Hematopoietic multipotent progenitor cell treated with erythropoietin and hydrocortisone succinate and interleukin-3 and kit ligand, for 15 days (in vitro differentiated cells): Measurements from ENCODE around the gene GRIN1.

Experiments used
- DNase-seq: peaks from one replicate; pipeline ENCODE4 v3.0.0-alpha.2; 2015; ENCODE audit warnings: low spot score

GRIN1 gene

DNA sequence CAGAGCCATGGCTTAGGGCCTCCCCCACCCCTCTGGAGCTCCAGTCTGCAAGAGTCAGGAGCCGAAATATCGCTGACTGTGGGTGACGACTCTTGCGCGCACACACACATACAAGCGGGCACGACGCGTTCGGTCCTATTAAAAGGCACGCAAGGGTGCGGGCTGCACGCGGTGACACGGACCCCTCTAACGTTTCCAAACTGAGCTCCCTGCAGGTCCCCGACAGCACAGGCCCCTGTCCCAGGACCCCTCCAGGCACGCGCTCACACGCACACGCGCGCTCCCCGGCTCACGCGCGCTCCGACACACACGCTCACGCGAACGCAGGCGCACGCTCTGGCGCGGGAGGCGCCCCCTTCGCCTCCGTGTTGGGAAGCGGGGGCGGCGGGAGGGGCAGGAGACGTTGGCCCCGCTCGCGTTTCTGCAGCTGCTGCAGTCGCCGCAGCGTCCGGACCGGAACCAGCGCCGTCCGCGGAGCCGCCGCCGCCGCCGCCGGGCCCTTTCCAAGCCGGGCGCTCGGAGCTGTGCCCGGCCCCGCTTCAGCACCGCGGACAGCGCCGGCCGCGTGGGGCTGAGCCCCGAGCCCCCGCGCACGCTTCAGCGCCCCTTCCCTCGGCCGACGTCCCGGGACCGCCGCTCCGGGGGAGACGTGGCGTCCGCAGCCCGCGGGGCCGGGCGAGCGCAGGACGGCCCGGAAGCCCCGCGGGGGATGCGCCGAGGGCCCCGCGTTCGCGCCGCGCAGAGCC is at the start of gene GRIN1:
Gene GRIN1 (plus strand): TSS at position 433 of the 746 bp plus-strand sequence. CDS start 333 bp downstream, outside the sequence.
- no peak for DNase-seq

- no peak for DNase-seq
Observed at GRCh38 chr9:137089232-137089947, 49.6 kb upstream of the GRIN1 start.

DNA sequence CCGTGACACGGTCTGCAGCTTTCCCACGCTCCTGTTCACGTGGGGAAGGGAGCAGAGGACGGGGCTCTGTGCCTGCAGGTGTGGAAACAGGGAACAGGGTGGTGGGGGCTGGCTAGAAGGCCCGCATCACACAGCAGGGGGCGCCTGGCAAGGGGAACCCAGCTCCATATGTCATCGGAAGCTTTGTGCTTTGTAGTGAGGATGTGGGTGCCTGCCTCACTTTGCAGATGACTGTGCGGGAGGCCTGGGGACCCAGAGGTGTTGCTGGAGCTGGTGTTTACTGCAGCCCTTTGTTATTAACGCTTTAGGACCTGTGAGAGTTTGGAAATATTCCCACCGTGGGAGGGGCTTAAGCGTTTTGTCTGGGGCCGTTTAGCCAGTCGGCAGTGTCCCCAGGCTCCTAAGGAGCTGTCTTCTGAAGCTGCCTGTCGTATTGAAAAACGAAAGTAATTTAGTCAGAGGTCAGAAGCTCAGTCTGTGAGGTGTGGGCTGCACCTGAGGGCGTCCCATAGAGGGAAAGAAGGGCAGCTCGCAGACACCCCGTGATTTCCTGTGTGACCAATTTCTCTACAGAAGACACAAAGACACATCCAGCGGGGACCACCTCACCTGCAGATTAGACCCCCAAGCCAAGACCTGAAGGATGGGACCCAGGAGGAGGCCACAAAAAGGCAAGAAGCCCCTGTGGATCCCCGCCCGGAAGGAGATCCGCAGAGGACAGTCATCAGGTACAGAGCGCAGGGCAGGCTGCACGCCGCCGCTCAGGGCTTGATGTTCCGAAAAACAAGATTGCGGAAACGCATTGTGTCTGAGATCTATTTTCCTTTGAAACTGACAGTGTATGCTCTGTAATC is 43.1 kb upstream of the GRIN1 start:
- DNase-seq, result no peak

- DNase-seq, result no peak
Observed at GRCh38 chr9:137096785-137097546, 42.0 kb upstream of the GRIN1 start.

DNA sequence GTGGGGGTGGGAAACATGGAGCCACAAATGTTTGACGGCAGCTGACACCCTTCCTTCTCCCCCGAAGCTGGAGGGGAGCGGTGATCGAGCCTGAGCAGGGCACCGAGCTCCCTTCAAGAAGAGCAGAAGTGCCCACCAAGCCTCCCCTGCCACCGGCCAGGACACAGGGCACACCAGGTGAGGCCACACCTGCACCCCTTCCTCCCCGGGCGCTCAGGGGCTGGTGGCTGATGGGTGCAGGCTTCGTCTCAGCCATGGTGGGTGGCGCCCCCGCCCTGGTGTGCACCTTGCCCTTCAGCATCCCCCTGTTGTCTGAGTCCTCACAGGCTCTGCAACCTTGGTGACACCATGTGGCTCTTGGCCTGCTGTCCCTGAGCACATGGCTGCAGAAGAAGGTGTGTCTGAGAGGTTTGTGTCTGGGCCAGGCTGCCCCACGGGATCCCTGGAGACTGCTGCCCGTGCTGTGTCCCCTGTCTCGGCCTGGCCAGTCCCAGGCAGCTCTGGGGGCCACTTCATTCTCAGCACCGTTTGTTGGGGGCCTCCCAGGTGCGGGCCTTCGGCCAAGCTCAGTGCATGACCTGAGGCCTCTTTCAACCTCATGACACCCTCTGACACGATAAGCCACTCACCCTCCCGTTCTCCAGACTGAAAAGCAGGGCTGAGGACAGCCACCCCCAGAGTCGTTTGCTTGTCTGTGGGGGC is 41.0 kb upstream of the GRIN1 start:
- DNase-seq, result no peak

DNA sequence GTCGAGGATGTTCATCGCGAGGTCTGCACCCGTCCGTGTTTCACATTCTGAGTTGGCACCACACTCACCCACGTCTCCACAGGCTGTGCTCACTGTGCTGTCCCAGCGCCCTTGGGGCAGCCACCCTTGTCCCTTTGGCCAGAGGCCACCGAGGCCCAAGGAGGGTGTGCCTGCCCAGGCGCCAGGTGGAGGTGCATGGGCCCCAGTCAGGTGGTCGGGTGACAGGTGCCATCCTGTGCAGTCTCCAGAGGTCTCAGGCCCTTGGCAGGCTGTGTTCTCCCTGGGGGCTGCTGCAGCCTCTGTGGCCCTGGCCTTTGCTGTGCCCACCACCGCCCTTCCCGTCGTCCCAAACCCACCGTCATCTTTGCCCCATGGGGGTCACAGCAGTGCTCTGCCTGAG is 39.7 kb upstream of the GRIN1 start:
- DNase-seq, result no peak

DNA sequence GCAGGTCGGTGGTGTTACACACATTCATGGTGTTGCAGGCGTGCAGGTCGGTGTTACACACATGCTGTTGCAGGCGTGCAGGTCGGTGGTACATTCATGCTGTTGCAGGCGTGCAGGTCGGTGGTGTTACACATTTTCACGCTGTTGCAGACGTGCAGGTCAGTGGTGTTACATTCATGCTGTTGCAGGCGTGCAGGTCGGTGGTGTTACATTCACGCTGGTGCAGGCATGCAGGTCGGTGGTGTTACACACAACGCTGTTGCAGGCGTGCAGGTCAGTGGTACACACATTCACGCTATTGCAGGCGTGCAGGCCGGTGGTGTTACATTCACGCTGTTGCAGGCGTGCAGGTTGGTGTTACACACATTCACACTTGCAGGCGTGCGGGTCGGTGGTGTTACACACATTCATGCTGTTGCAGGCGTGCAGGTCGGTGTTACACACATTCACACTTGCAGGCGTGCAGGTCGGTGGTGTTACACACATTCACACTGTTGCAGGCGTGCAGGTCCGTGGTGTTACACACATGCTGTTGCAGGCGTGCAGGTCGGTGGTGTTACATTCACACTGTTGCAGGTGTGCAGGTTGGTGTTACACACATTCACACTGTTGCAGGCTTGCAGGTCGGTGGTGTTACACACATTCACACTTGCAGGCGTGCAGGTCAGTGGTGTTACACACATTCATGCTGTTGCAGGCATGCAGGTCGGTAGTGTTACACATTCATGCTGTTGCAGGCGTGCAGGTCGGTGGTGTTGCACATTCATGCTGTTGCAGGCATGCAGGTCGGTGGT is 35.6 kb upstream of the GRIN1 start:
- no peak for DNase-seq

DNA sequence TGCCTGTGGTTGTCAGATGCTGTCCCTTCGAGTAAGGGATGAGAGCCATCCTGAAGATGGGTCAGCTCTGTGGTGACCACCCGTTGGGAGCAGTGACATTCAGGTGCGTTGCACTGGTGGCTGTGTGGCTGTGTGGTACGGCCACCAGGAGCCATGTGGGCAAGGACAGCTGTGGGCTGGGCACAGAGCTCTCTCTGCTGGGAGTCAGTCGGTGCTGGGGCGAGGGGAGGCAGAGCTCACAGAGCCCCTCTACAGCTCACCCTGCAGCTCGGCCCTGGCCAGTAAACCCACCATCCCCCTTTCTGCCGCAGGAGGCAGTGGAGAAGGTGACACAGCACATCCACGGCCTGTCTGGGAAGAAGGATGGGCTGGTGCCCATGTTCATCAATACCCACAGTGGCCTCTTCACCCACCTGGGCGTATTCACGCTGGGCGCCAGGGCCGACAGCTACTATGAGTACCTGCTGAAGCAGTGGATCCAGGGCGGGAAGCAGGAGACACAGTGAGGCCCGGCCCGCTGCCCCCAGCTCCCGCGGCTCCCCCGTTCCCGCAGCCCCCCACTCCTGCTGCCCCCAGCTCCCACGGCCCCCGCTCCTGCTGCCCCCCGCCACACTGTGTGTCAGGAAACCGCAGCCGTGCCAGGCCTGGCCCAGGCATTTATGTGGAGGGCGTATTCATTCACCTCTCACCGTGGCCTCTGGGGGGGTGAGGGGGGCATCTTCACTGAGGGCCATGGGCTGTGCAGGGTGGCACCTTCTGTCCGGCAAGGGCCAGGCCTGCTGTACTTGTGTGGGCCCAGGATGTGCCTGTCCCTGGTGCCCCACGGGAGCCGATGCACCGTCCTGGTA is 32.9 kb upstream of the GRIN1 start:
- no peak for DNase-seq

- DNase-seq, result no peak
Observed at GRCh38 chr9:137106662-137107250, 32.2 kb upstream of the GRIN1 start.

- no peak for DNase-seq
Observed at GRCh38 chr9:137107312-137107921, 31.5 kb upstream of the GRIN1 start.

- no peak for DNase-seq
Observed at GRCh38 chr9:137107982-137108381, 31.0 kb upstream of the GRIN1 start.

- no peak for DNase-seq
Observed at GRCh38 chr9:137108608-137109249, 30.2 kb upstream of the GRIN1 start.

DNA sequence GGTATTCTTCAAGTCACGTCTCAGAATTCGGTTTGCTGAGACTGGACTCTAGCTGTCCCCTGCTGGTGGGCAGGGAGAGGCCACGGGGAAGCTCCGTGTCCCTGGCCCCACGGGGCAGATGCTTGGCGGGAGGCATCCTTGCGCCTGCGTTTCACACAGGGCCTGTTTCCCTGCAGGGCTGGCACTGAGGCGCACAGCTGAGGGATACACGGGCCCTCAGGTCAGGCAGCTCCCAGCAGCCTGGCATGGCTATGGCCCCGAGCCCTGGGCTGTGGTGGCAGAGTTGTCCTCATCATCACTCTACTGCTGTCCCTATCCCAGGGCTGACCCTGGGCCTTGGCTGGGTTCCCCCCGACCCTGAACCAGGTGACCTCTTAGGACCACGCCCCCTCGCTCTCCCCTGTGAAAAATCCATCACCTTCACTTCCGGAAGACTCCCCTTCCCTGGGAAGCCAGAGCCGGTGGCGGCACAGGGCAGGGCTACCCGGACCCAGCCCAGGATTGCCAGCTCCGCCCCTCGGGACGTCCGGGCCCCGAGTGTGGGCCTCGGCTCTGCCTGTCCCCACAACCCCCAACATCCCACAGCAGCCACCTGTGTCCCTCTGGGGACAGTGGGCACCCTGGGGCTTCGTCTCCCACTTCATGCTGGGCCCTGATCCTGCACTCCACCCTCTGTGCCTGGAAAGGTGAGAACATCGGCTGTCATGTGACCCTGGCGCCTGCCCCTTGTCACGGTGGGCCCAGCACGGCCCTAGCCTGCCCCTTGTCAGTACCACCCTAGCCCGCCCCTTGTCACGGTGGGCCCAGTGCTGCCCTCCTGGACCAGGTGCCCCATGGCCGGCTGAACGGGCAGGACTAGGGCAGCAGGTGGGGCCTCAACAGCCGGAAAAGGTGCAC is 29.5 kb upstream of the GRIN1 start:
- DNase-seq, result no peak

DNA sequence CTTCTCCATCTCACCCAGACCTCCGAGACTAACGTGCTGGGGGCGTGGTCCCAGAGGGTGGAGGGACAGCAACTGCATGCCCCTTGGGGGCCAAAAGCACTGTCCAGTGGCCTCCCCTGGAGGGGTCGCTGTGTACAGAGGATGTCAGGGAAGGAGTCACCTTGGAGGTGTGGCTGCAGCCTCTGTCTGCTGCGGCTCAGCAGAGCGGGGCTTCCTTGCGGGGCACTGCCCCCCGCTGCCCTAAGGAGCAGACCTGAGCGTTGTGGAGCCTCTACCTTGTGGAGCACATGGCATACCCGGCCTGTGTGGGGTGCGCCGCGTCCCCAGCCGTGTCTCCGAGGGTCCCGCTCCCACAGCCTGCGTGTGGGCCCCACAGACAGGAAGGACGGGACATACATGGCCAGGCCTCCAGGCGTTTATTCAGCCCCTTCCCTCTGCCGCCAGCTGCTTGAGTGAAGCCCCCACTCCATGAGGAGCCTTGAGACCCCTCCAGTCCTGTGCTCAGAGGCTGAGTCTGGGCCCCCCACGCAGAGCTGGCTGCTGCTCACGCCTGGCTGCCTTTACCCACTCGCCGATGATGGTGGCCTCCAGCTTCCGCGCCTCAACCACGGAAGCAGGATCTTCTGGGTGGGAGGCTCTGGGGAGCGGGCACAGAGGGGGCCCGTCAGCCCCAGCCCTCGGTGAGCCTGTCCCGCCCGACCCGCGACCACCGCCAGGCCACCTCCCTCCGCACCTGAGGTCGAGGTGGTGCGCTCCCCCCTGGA is 28.6 kb upstream of the GRIN1 start:
- DNase-seq, result no peak

DNA sequence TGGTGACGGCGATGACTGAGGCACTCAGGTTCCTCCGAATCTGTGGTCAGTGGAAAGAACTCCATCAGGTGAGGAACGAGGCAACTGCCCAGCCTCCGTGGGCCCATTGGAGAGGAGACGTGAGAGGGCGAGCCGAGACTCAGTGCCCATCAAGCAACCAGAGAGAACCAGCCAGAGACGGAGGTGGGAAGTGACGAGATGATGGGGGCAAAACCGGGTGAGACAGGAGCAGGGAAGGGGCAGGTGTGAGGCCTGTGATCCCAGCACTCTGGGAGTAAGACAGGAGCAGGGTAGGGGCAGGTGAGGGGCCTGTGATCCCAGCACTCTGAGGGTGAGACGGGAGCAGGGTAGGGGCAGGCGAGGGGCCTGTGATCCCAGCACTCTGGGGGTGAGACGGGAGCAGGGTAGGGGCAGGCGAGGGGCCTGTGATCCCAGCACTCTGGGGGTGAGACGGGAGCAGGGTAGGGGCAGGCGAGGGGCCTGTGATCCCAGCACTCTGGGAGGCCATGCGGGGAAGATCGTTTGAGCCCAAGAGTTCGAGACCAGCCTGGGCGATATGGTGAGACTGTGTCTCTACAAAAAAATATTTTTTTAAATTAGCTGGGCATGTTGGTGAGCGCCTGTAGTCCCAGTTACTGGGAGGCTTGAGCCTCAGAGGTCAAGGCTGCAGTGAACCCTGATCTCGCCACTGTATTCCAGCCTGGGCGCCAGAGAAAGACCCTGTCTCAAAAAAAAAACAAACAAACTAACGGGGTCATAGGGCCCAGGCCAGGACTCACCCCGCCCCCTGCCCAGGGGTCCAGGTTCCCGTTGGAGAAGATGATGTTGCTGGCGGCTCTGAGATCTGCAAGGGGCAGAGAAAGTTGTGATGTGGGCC is 27.8 kb upstream of the GRIN1 start:
- DNase-seq, result no peak
